Mesendoderm (in vitro differentiated cells): Measurements from ENCODE around the gene RPP25L. TPM values are rescaled to one million over a fixed set of nuclear protein-coding genes. Genes with fewer than 3 reads are reported as not detected.

ENCODE experiments used
- DNase-seq: peaks from one replicate; pipeline ENCODE4 v3.0.0; 2013
- H2AK5ac ChIP-seq: 2 replicates; pipeline ENCODE4 v1.6.1; 2013; ENCODE audit warnings: low read length, inconsistent platforms
- H2BK120ac ChIP-seq: 2 replicates; pipeline ENCODE4 v1.6.1; 2013; ENCODE audit warnings: low read depth, mild to moderate bottlenecking, low read length, moderate library complexity, mixed read lengths
- H2BK15ac ChIP-seq: replicated peaks from 2 replicates; pipeline ENCODE4 v1.6.1; 2013; ENCODE audit warnings: low read depth, mild to moderate bottlenecking, moderate library complexity
- H2BK5ac ChIP-seq: 2 replicates; pipeline ENCODE4 v1.6.1; 2013; ENCODE audit warnings: low read length, inconsistent platforms
- H3K18ac ChIP-seq: 2 replicates; pipeline ENCODE4 v1.6.1; 2013; ENCODE audit warnings: mild to moderate bottlenecking, low read length, mixed read lengths
- H3K23ac ChIP-seq: one replicate; pipeline ENCODE4 v1.6.1; 2013; ENCODE audit warnings: low read length
- H3K27ac ChIP-seq: 2 replicates; pipeline ENCODE4 v1.5.1; 2013; ENCODE audit warnings: low read depth, mild to moderate bottlenecking, inconsistent platforms, low read length, moderate library complexity
- H3K27me3 ChIP-seq: 2 replicates; pipeline ENCODE4 v1.6.1; 2013; ENCODE audit warnings: low read length, control low read depth, mild to moderate bottlenecking, inconsistent platforms; ENCODE audit not compliant: insufficient read depth, poor library complexity
- H3K36me3 ChIP-seq: 2 replicates; pipeline ENCODE4 v1.6.1; 2013; ENCODE audit warnings: low read length, inconsistent platforms; ENCODE audit not compliant: control insufficient read depth, insufficient read depth
- H3K4ac ChIP-seq: one replicate; pipeline ENCODE4 v1.6.1; 2013; ENCODE audit warnings: low read depth, mild to moderate bottlenecking, low read length, moderate library complexity
- H3K4me1 ChIP-seq: 2 replicates; pipeline ENCODE4 v1.6.1; 2013; ENCODE audit warnings: low read depth, low read length, inconsistent platforms; ENCODE audit not compliant: control insufficient read depth
- H3K4me2 ChIP-seq: 2 replicates; pipeline ENCODE4 v1.6.1; 2013; ENCODE audit warnings: low read length
- H3K4me3 ChIP-seq: 2 replicates; pipeline ENCODE4 v1.5.1; 2013; ENCODE audit warnings: mild to moderate bottlenecking, low read length
- H3K56ac ChIP-seq: one replicate; pipeline ENCODE4 v1.6.1; 2013; ENCODE audit warnings: low read length
- H3K79me1 ChIP-seq: 2 replicates; pipeline ENCODE4 v1.6.1; 2013; ENCODE audit warnings: low read length, inconsistent platforms
- H3K79me2 ChIP-seq: 2 replicates; pipeline ENCODE4 v1.6.1; 2013; ENCODE audit warnings: mild to moderate bottlenecking, low read length; ENCODE audit not compliant: control insufficient read depth, insufficient read depth
- H3K9ac ChIP-seq: 2 replicates; pipeline ENCODE4 v1.6.1; 2013; ENCODE audit warnings: low read length, inconsistent platforms
- H4K5ac ChIP-seq: one replicate; pipeline ENCODE4 v1.6.1; 2013; ENCODE audit warnings: low read length
- H4K8ac ChIP-seq: one replicate; pipeline ENCODE4 v1.6.1; 2013; ENCODE audit warnings: low read depth, mild to moderate bottlenecking, control low read depth, low read length, moderate library complexity
- WGBS: extraction: QIAGEN DNeasy Blood & Tissue Kit; methylation state at CpG from one replicate; pipeline ENCODE4 v1.1.7; 2013; ENCODE audit warnings: low lambda C conversion rate, missing lambda C conversion rate; ENCODE audit not compliant: insufficient coverage; ENCODE audit errors: extremely low coverage; 5-methylcytosine and 5-hydroxymethylcytosine counted together
- polyA plus RNA-seq, 2 experiments: library from polyadenylated mRNA; stranded (reverse); fragments of 200-250 nt; gene quantifications; one replicate each; pipeline ENCODE4 v1.2.3, GENCODE V29; 2013

Gene RPP25L, protein sequence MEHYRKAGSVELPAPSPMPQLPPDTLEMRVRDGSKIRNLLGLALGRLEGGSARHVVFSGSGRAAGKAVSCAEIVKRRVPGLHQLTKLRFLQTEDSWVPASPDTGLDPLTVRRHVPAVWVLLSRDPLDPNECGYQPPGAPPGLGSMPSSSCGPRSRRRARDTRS
- polyA plus RNA-seq (2013, experiment 1 of 2): 19.6 TPM
- polyA plus RNA-seq (2013, experiment 2 of 2): 19.3 TPM

DNA sequence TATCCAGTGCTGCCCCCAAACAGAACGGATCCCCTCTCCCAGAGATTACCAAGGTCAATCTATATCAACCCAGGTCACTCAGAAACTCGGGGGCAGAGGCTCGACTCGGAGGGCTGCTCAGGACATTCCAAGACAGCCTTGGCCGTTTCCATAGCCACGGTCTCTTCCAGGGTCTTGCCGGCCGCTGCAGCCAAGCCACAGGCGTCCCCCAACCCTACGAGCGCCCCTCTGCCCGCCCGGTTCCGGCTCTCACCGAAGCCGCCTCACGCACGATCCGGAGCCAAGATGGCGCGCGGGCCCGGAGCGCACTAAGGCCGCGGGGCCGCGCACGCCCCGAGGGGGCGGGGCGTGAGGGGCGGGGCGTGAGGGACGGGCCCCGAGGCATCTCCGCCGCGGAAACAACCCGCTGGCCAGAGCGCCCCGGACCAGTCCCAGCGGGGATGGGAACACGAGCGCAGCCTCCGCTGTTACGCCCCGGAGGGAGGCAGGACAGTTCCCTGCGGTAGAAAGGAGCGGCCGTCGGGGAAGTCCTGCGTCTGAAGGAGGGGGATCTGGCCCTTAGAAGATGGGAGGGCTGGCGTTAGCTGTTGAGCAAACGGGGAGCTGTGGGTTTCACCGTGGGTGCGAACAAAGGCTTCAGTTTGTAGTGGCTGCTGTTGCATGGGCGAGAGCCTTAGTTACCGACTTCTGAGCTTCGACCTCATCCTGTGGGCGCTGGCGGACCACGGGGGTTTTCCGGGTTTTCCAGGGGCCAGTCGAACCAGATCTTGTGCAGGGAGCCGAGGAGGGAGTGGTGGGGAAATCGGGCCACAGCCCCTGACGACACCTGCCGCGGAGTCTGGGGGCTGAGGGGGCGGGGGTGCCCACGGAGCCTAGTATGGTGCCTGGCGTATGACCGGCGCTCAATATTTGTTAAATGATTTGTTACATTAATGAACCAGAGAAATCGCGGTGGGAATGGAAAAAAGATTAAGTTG is at the start of gene RPP25L:
Gene RPP25L, minus strand, starts transcription at position 287 of the 977 bp plus-strand sequence. CDS start 801 bp downstream, outside the sequence.
- peak within 1 kb of the TSS; percentile 79 for H2AK5ac ChIP-seq
- no CpG with 5 or more reads among the region's 77 CpGs for WGBS
- H3K79me1 ChIP-seq: no peaks in the 10 kb centered on the region
- peak within 1 kb of the TSS; percentile 90 for H3K4me2 ChIP-seq
- no peak within 1 kb of the TSS for H2BK15ac ChIP-seq
- H3K9ac ChIP-seq: peak within 1 kb of the TSS; percentile 95
- peak within 1 kb of the TSS; percentile 94 for H3K56ac ChIP-seq
- peak within 1 kb of the TSS; percentile 98 for H3K23ac ChIP-seq
- H3K4me3 ChIP-seq: peak within 1 kb of the TSS; percentile 69
- H3K27ac ChIP-seq: no peak within 1 kb of the TSS
- H3K4me1 ChIP-seq: peaks cover 3% of the 10 kb centered on the region
- DNase-seq: peak; percentile 80
- H3K4ac ChIP-seq: peak within 1 kb of the TSS; percentile 61
- no peak within 1 kb of the TSS for H2BK120ac ChIP-seq
- peak within 1 kb of the TSS; percentile 15 for H4K5ac ChIP-seq
- H3K79me2 ChIP-seq: no peaks in the 10 kb centered on the region
- no peaks in the 10 kb centered on the region for H3K36me3 ChIP-seq
- no peak within 1 kb of the TSS for H2BK5ac ChIP-seq
- H4K8ac ChIP-seq: peak within 1 kb of the TSS; percentile 5
- no peaks in the 10 kb centered on the region for H3K27me3 ChIP-seq
- H3K18ac ChIP-seq: peak within 1 kb of the TSS; percentile 82

DNA sequence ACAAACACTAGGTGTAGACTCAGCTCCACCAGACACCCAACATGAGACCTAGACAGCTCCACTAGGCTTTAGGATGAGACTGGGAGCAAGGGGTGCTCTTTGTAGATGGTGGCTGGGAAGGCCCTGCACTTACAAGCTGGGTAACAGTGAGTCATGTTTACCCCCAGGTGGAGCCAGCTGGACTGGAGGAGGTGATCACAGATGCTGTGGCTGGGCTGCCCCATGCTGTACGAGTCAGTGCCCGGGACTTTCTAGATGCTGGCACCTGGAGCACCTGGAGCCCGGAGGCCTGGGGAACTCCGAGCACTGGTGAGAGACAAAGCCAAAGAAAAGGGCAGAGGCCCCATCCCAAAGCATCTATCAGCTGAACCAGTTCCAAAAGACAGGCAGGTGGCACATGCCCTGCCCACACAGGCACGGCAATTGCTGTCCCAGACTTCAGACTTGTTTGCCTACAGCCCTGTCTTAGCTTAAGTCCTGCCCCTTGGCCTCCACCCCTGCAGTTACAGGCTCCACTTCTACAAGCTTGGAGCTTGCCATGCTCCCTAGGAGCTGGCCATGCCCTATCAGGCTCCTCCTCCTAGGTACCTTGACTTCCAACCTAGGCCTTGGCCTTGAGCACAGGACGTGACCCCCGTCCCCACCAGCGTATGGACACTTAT is 47.8 kb upstream of the RPP25L start:
- Histone ChIP-seq H3K4me2 (no peak overlapping the region), H2BK120ac (no peak overlapping the region), H3K18ac (no peak overlapping the region), H2BK5ac (no peak overlapping the region), H3K4ac (no peak overlapping the region), H2BK15ac (no peak overlapping the region), H3K27me3 (no peaks in the 10 kb centered on the region), H3K36me3 (no peaks in the 10 kb centered on the region), H3K27ac (no peak overlapping the region), H3K79me2 (no peaks in the 10 kb centered on the region), H3K23ac (no peak overlapping the region), H4K5ac (no peak overlapping the region), H3K9ac (no peak overlapping the region), H3K56ac (no peak overlapping the region), H4K8ac (no peak overlapping the region), H3K4me3 (no peak overlapping the region), H3K4me1 (peaks cover 3% of the 10 kb centered on the region), H3K79me1 (no peaks in the 10 kb centered on the region), H2AK5ac (no peak overlapping the region)
- WGBS: no CpG with 5 or more reads among the region's 8 CpGs
- no peak for DNase-seq

DNA sequence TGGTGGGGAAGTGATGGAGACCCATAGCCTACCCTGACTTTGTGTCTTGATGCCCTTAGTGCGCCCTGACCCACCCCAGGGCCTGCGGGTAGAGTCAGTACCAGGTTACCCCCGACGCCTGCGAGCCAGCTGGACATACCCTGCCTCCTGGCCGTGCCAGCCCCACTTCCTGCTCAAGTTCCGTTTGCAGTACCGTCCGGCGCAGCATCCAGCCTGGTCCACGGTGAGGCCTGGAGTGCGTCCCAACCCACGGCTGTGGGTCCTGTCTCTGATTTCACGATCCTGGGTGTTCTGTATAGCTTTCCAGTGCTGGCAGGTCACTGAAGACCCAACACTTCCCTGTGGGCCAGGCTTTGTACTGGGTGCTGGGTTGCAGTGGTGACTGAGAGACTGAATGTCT is 46.6 kb upstream of the RPP25L start:
- Histone ChIP-seq H3K18ac (no peak overlapping the region), H3K4me3 (no peak overlapping the region), H2BK5ac (no peak overlapping the region), H3K79me2 (no peaks in the 10 kb centered on the region), H4K5ac (no peak overlapping the region), H3K4ac (no peak overlapping the region), H3K4me1 (peaks cover 12% of the 10 kb centered on the region), H2BK15ac (no peak overlapping the region), H3K27ac (no peak overlapping the region), H3K27me3 (no peaks in the 10 kb centered on the region), H3K23ac (no peak overlapping the region), H2AK5ac (no peak overlapping the region), H3K4me2 (no peak overlapping the region), H3K79me1 (no peaks in the 10 kb centered on the region), H2BK120ac (no peak overlapping the region), H3K56ac (no peak overlapping the region), H3K9ac (no peak overlapping the region), H4K8ac (no peak overlapping the region), H3K36me3 (no peaks in the 10 kb centered on the region)
- no CpG with 5 or more reads among the region's 14 CpGs for WGBS
- no peak for DNase-seq

DNA sequence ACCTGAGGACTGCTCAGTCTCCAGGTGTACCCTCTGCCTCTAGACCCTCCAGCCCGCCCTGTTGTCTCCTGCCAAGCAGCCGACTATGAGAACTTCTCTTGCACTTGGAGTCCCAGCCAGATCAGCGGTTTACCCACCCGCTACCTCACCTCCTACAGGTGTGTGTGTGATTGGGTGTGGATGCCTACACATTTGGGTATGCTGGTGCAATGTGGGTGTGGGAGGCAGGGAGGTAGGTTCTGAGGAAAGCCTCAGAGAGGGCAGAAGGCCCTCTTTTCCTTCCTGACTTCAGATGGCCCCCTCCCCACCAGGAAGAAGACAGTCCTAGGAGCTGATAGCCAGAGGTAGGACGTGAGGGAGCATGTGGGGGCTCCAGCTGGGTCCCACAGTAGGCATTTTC is 45.1 kb upstream of the RPP25L start:
- Histone ChIP-seq H3K23ac (no peak overlapping the region), H3K9ac (no peak overlapping the region), H3K4me2 (no peak overlapping the region), H3K56ac (no peak overlapping the region), H3K79me2 (no peaks in the 10 kb centered on the region), H3K4me3 (no peak overlapping the region), H2BK120ac (no peak overlapping the region), H3K79me1 (no peaks in the 10 kb centered on the region), H4K5ac (no peak overlapping the region), H2BK5ac (no peak overlapping the region), H2AK5ac (no peak overlapping the region), H4K8ac (no peak overlapping the region), H3K4me1 (peaks cover 22% of the 10 kb centered on the region), H3K18ac (no peak overlapping the region), H3K27ac (no peak overlapping the region), H3K4ac (no peak overlapping the region), H2BK15ac (no peak overlapping the region), H3K36me3 (no peaks in the 10 kb centered on the region), H3K27me3 (no peaks in the 10 kb centered on the region)
- WGBS: no CpG with 5 or more reads among the region's 5 CpGs
- no peak for DNase-seq

DNA sequence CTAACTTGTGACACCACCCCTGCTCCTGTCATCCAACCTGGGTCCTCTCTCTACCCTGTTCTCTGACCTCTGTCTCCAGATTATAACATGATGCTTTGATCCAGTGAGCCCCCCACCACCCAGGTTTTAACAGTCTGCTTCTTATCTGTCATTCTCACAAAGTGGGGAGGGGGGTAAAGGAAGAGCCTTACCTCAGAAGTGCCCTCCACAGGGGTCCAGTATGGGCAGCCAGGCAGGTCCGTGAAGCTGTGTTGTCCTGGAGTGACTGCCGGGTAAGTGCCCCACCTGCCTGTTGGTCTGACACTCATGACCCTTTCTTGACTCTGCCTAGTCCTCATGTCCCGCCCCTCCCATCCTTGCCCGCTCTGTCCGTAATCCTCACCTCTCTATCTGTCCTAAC is 43.5 kb upstream of the RPP25L start:
- Histone ChIP-seq H2BK15ac (no peak overlapping the region), H3K56ac (no peak overlapping the region), H3K27me3 (no peaks in the 10 kb centered on the region), H3K27ac (no peak overlapping the region), H2AK5ac (no peak overlapping the region), H3K79me1 (no peaks in the 10 kb centered on the region), H3K18ac (no peak overlapping the region), H4K8ac (no peak overlapping the region), H2BK120ac (no peak overlapping the region), H3K4me3 (no peak overlapping the region), H3K23ac (no peak overlapping the region), H3K4ac (no peak overlapping the region), H3K79me2 (no peaks in the 10 kb centered on the region), H2BK5ac (no peak overlapping the region), H4K5ac (no peak overlapping the region), H3K36me3 (no peaks in the 10 kb centered on the region), H3K9ac (no peak overlapping the region), H3K4me2 (no peak overlapping the region), H3K4me1 (peaks cover 24% of the 10 kb centered on the region)
- no CpG with 5 or more reads among the region's 5 CpGs for WGBS
- no peak for DNase-seq
